Measurements from ENCODE around the gene TBC1D24.
"Not testable (repeated sequence)": the region's sequence is repeated elsewhere in the genome, so short reads cannot be mapped to it uniquely, and the experiment has no call there.

Gene TBC1D24

DNA sequence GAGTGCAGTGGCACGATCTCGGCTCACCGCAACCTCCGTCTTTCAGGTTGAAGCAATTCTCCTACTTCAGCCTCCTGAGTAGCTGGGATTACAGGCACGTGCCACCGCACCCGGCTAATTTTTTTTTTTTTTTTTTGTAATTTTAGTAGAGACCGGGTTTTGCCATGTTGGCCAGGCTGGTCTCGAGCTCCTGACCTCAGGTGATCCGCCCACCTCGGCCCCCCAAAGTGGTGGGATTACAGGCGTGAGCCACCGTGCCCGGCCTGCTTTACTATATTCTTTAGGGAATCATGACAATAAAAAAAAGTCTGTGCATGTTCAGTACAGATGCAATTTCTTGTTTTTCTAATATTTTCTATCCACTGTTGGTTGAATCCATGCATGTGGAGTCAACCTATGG is 68.8 kb downstream of the TBC1D24 start:
- H3K27ac Mint-ChIP-seq; H3K4me3 Mint-ChIP-seq; H3K9me3 Mint-ChIP-seq; H3K27me3 Mint-ChIP-seq; H3K36me3 Mint-ChIP-seq (ENCODE audit: low read depth): not testable (repeated sequence)
- peaks cover 42% of the 10 kb centered on the region for H3K4me1 Mint-ChIP-seq (ENCODE audit: low read depth)

DNA sequence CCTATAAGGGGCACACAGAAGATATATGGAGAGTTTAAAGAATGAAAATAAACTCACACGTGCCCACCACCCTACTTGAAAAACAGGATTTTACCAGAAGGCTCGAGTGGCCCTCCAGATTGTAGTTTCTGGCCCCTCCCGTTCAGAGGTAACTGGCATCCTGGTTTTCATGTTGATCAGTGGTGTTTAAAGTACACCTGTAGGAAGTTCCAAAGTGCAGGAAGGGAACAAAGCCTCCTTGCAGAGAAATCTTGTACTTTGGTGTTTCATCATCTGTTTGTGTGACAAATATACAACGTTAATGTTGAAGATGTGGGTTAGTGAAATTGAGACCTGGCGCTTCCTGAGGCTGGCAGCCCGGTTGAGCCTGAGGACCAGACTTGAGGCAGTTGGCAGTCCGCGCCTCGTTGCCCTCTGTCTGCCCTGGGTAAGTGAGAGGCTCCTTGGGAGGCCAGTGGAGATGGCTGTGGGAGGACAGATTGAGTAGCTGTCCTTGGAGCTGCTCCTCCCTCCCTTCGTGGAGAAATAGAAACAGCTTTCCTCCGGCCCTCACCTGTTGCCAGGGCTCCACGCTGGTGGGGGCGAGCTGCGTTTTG is 75.5 kb downstream of the TBC1D24 start:
- H3K27ac Mint-ChIP-seq; H3K9me3 Mint-ChIP-seq; H3K27me3 Mint-ChIP-seq; H3K4me1 Mint-ChIP-seq (ENCODE audit: low read depth); H3K4me3 Mint-ChIP-seq; H3K36me3 Mint-ChIP-seq (ENCODE audit: low read depth): not testable (repeated sequence)

DNA sequence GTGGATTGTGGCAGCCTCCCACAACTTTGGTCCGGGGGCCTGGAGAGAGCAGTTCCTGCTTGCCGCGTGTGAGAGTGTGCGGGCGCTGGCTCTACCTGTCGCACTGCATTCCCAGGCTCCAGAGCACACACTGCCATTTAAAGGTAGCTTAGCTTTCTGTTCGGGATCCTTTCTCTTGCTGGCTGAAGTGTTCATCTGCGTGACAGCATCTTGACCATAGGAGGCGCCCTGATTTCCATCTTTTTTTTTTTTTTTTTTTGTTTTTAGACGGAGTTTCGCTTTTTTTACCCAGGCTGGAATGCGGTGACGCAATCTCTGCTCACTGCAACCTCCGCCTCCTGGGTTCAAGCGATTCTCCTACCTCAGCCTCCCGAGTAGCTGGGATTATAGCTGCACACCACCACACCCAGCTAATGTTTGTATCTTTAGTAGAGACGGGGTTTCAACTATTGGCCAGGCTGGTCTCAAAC is 76.5 kb downstream of the TBC1D24 start:
- H3K27ac Mint-ChIP-seq; H3K9me3 Mint-ChIP-seq; H3K4me3 Mint-ChIP-seq; H3K4me1 Mint-ChIP-seq (ENCODE audit: low read depth); H3K36me3 Mint-ChIP-seq (ENCODE audit: low read depth); H3K27me3 Mint-ChIP-seq: not testable (repeated sequence)

DNA sequence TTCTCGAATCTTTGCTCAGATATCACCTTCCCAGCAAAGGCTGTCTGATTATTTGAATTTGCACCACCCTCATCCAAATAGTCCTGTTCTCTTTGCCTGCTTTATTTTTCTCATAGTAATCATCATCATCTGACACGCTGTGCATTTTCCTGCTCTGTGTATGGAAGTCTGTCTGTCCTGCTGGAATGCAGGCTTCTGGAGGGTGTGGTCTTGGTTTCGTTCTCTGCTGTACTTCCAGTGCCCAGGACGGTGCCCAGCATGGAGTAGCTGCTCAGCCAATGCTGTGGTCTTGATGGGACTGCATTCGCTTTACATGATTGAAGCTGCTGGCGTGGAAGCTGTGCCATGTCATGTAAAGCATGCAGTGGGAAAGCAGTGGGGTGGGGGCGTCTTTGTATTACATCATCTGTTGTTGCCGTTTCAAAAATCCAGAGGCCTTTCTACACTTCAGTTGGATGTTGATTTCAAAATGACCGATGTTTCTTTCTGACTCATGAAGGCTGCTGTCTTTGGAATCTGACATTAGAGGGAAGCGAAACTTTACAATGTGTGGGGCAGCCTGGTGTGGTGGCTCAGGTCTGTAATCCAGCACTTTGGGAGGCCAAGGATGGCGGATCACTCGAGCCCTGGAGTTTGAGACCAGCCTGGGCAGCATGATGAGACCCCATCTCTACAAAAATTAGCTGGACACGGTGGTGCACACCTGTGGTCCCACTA is 79.9 kb downstream of the TBC1D24 start:
- H3K4me3 Mint-ChIP-seq, H3K27ac Mint-ChIP-seq, H3K27me3 Mint-ChIP-seq: not testable (repeated sequence)

More for the DNA sequence above, 79.9 kb downstream of the TBC1D24 start:
- not testable (repeated sequence) for H3K36me3 Mint-ChIP-seq (ENCODE audit: low read depth); H3K9me3 Mint-ChIP-seq; H3K4me1 Mint-ChIP-seq (ENCODE audit: low read depth)

All from stimulated activated naive CD8-positive, alpha-beta T cell treated with anti-CD3 and anti-CD28 coated beads, Interleukin-15, Interleukin-2, amounts not matched to agents 100 ng/mL and 50 ng/mL, for 24 hours (primary cell).